PC-3 (cell line): Measurements from ENCODE around the gene C8A. TPM values are rescaled to one million over a fixed set of nuclear protein-coding genes. Genes with fewer than 3 reads are reported as not detected.

ENCODE experiments used
- ATAC-seq: fragments of 200-7000 bp; cut with Tn5 transposase; 2 replicates; pipeline ENCODE4 v1.9.1; 2020; ENCODE audit warnings: mild to moderate bottlenecking, moderate library complexity
- BruUV-seq: library from RNA; stranded (reverse); fragments of 400-500 nt; replicated peaks from 2 replicates; lab custom pipeline; 2021; lab: Mats Ljungman, UMichigan
- CTCF ChIA-PET: fragments of 300-600 bp; sonication (Branson Sonifier 250); formaldehyde crosslinking; loops from one replicate; lab custom pipeline; 2022; ENCODE audit warnings: antibody characterized with exemption; lab: Charles Lee
- POLR2A ChIA-PET: fragments of 300-600 bp; sonication (Branson Sonifier 250); formaldehyde crosslinking; loops from one replicate; lab custom pipeline; 2022; ENCODE audit warnings: antibody characterized with exemption; ENCODE audit not compliant: unreplicated experiment; lab: Charles Lee
- DNase-seq: peaks from one replicate; pipeline ENCODE4 v3.0.0-alpha.2; 2015
- H2AFZ ChIP-seq: fragments of 300-600 bp; sonication (generic); 2 replicates; pipeline ENCODE4 v1.6.0; 2016; ENCODE audit warnings: antibody characterized with exemption, low read length
- H3F3A ChIP-seq: fragments of 300-600 bp; sonication (generic); one replicate; pipeline ENCODE4 v1.6.0; 2017; ENCODE audit warnings: antibody characterized with exemption, low read length, control low read depth, mild to moderate bottlenecking; ENCODE audit not compliant: unreplicated experiment
- H3K27ac ChIP-seq: fragments of 300-600 bp; sonication (generic); 2 replicates; pipeline ENCODE4 v1.5.1; 2016; ENCODE audit warnings: mild to moderate bottlenecking, low read length
- H3K27me3 ChIP-seq: fragments of 300-600 bp; sonication (generic); 2 replicates; pipeline ENCODE4 v1.6.1; 2016; ENCODE audit warnings: low read length, mixed read lengths
- H3K36me3 ChIP-seq: fragments of 300-600 bp; sonication (generic); 2 replicates; pipeline ENCODE4 v1.6.1; 2016; ENCODE audit warnings: low read depth, mixed run types, low read length, mixed read lengths
- H3K4me1 ChIP-seq: fragments of 300-600 bp; sonication (generic); 2 replicates; pipeline ENCODE4 v1.5.1; 2016; ENCODE audit warnings: low read length; ENCODE audit not compliant: insufficient read depth
- H3K4me2 ChIP-seq: fragments of 300-600 bp; sonication (generic); 2 replicates; pipeline ENCODE4 v1.6.0; 2016; ENCODE audit warnings: low read length
- H3K4me3 ChIP-seq: fragments of 300-600 bp; sonication (generic); 2 replicates; pipeline ENCODE4 v1.5.1; 2016; ENCODE audit warnings: mild to moderate bottlenecking, low read length, mixed read lengths
- H3K79me2 ChIP-seq: fragments of 300-600 bp; sonication (generic); 2 replicates; pipeline ENCODE4 v1.6.1; 2017; ENCODE audit warnings: low read length, mixed read lengths
- H3K9ac ChIP-seq: fragments of 300-600 bp; sonication (generic); 2 replicates; pipeline ENCODE4 v1.6.0; 2016; ENCODE audit warnings: mild to moderate bottlenecking, low read length
- H3K9me2 ChIP-seq: fragments of 300-600 bp; sonication (generic); replicated peaks from 2 replicates; pipeline ENCODE4 v1.6.1; 2016; ENCODE audit warnings: mixed run types, low read length, mixed read lengths
- H3K9me3 ChIP-seq: fragments of 300-600 bp; sonication (generic); 2 replicates; pipeline ENCODE4 v1.6.1; 2016; ENCODE audit warnings: low read length, mixed read lengths
- H4K20me1 ChIP-seq: fragments of 300-600 bp; sonication (generic); 2 replicates; pipeline ENCODE4 v1.6.1; 2016; ENCODE audit warnings: low read length, mixed read lengths
- EZH2 ChIP-seq: fragments of 300-600 bp; sonication (generic); IDR thresholded peaks from one replicate; pipeline ENCODE4 v1.6.1; 2017; ENCODE audit warnings: antibody characterized with exemption, mild to moderate bottlenecking, low read length; ENCODE audit not compliant: unreplicated experiment
- EZH2phosphoT487 ChIP-seq: fragments of 300-600 bp; sonication (generic); IDR thresholded peaks from 2 replicates; pipeline ENCODE4 v1.6.1; 2018; ENCODE audit warnings: mild to moderate bottlenecking, antibody characterized with exemption, low read length, borderline replicate concordance
- intact Hi-C: fragments of 100-400 bp; cut with micrococcal nuclease; formaldehyde crosslinking; loops from 2 replicates; pipeline ENCODE4 v1.9.0; 2023
- total RNA-seq: library from RNA; depleted of rRNA; stranded (reverse); fragments of >200 nt; gene quantifications from 2 replicates; pipeline ENCODE4 v1.2.3, GENCODE V29; 2014
- TF ChIP-seq, protein P1 (sequence below): fragments of 300-600 bp; sonication (generic); conservative IDR thresholded peaks from 2 replicates; pipeline ENCODE4 v1.5.1; 2017; ENCODE audit warnings: antibody characterized with exemption, low read depth, mild to moderate bottlenecking, low read length

Gene C8A
- total RNA-seq, 1 experiment from 2014 or later, result not detected

DNA sequence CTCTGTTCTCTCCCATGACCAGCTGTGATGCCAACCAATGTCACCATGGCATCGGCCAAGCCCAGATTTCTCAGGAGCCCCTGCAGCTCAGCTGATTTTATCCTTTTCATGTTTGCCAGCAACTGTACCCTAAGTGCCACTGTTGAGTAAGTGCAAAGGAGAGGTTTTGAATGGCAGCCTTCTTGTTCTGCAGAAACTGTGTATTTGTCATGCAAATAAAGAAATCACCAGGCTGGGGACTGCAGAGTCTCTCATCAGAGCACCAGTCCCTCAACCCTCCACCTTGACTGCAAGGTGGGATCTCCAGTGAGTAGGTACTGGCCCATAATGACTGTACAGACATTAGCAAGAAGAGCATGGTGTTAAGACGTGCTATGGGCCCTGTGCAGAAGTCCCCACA lies 84.6 kb downstream of the C8A start:
- no peaks in the 10 kb centered on the region for H3F3A ChIP-seq
- DNase-seq, result no peak

DNA sequence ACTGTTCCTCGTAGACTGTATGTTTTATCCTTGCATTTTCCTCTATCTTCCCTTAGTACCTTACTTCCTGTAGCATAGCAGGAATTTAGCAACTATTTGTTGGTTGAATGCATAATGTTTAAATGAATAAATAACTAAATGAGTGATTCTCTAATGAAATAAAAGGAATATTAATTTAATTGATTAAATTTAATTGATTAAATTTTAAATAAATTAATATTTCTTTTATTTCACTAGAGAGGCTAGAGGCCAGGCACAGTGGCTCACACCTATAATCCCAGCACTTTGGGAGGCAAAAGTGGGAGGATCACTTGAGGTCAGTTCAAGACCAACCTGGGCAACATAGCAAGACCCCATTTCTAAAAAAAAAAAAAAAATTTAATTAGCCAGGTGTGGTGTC lies 85.4 kb downstream of the C8A start:
- TF ChIP-seq, protein P1, sequence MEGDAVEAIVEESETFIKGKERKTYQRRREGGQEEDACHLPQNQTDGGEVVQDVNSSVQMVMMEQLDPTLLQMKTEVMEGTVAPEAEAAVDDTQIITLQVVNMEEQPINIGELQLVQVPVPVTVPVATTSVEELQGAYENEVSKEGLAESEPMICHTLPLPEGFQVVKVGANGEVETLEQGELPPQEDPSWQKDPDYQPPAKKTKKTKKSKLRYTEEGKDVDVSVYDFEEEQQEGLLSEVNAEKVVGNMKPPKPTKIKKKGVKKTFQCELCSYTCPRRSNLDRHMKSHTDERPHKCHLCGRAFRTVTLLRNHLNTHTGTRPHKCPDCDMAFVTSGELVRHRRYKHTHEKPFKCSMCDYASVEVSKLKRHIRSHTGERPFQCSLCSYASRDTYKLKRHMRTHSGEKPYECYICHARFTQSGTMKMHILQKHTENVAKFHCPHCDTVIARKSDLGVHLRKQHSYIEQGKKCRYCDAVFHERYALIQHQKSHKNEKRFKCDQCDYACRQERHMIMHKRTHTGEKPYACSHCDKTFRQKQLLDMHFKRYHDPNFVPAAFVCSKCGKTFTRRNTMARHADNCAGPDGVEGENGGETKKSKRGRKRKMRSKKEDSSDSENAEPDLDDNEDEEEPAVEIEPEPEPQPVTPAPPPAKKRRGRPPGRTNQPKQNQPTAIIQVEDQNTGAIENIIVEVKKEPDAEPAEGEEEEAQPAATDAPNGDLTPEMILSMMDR, result no peak
- TF ChIP-seq EZH2 (no peak), EZH2phosphoT487 (no peak)
- intact Hi-C loops, result no loop called here
- ChIA-PET POLR2A (no interaction called here), CTCF (no interaction called here)
- Histone ChIP-seq H3K4me3 (no peak overlapping the region), H3K4me2 (no peak overlapping the region), H3K9me3 (no peaks in the 10 kb centered on the region), H3K27ac (no peak overlapping the region), H3K9me2 (no peaks in the 10 kb centered on the region), H3K9ac (no peak overlapping the region), H3K27me3 (peaks cover 8% of the 10 kb centered on the region), H3F3A (no peaks in the 10 kb centered on the region), H3K36me3 (no peaks in the 10 kb centered on the region), H3K4me1 (no peaks in the 10 kb centered on the region), H2AFZ (no peak overlapping the region), H3K79me2 (no peaks in the 10 kb centered on the region), H4K20me1 (no peaks in the 10 kb centered on the region)
- no peak for ATAC-seq
- DNase-seq, result no peak
- no TSS peak for BruUV-seq

More for the DNA sequence above, 84.6 kb downstream of the C8A start:
- Histone ChIP-seq H3K27ac (no peak overlapping the region), H3K36me3 (no peaks in the 10 kb centered on the region), H3K9me2 (no peaks in the 10 kb centered on the region), H3K4me3 (no peak overlapping the region), H3K4me1 (no peaks in the 10 kb centered on the region), H3K4me2 (no peak overlapping the region), H3K27me3 (peaks cover 8% of the 10 kb centered on the region), H2AFZ (no peak overlapping the region), H3K79me2 (no peaks in the 10 kb centered on the region), H3K9ac (no peak overlapping the region), H4K20me1 (no peaks in the 10 kb centered on the region), H3K9me3 (no peaks in the 10 kb centered on the region)
- ATAC-seq, result no peak
- no TSS peak for BruUV-seq
- CTCF ChIA-PET, result no interaction called here
- POLR2A ChIA-PET, result no interaction called here
- intact Hi-C loops, result no loop called here
- TF ChIP-seq EZH2phosphoT487, result no peak
- no peak for TF ChIP-seq EZH2
- TF ChIP-seq, protein P1, result no peak

DNA sequence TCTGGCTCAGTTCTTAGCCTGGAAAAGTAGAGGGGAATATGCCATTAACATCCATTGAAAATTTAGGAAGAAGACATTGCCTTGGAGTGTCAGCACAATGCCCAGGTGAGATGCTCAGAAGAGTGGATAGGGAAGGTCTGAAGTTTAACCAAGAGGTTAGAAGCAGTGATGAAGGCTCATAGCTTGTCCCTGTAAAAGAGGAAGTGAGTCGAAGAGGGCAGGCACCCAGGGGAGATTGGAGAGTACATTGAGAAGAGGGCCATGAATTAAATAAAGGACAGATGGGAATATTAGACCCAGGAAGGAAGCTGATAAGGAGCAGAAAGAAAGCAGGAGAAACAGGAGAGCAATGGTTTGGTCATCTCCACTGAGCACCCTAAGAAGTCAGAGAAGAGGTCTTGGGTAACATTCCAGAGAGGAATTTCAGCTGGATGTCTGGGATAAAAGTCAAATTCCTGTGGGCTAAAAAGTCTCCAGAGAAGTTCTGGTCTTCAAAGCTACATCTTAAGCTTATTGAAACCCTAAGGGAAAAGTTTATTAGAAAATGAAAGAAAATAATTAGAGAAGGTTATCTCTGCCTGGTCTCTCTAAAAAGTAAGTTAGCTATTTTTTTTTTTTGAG lies 93.9 kb downstream of the C8A start:
- no peak overlapping the region for H3K4me2 ChIP-seq
- no peaks in the 10 kb centered on the region for H3F3A ChIP-seq
- no peaks in the 10 kb centered on the region for H3K79me2 ChIP-seq
- POLR2A ChIA-PET, result no interaction called here
- ATAC-seq (no peak), DNase-seq (no peak)
- H3K9me3 ChIP-seq, result no peaks in the 10 kb centered on the region
- H3K27me3 ChIP-seq, result peaks cover 20% of the 10 kb centered on the region; the same call in 1 of the 2 replicates
- no peak for TF ChIP-seq EZH2
- TF ChIP-seq EZH2phosphoT487, result no peak
- TF ChIP-seq, protein P1, result no peak
- no peak overlapping the region for H3K4me3 ChIP-seq
- H3K9ac ChIP-seq, result no peak overlapping the region
- BruUV-seq, result no TSS peak
- H3K4me1 ChIP-seq, result no peaks in the 10 kb centered on the region
- CTCF ChIA-PET, result no interaction called here
- no peak overlapping the region for H3K27ac ChIP-seq
- H3K9me2 ChIP-seq, result no peaks in the 10 kb centered on the region
- H2AFZ ChIP-seq, result no peak overlapping the region
- H4K20me1 ChIP-seq, result no peaks in the 10 kb centered on the region
- no peaks in the 10 kb centered on the region for H3K36me3 ChIP-seq
- intact Hi-C loops, result no loop called here
